NCI-H526 (cell line): ENCODE data around the gene SPR.
"Not testable (repeated sequence)": the region's sequence is repeated elsewhere in the genome, so short reads cannot be mapped to it uniquely, and the experiment has no call there.

Source experiments
- DNase-seq, 2 experiments: peaks; one replicate each; lab custom pipeline; 2025; lab: John Stamatoyannopoulos, UW

The SPR gene

DNA sequence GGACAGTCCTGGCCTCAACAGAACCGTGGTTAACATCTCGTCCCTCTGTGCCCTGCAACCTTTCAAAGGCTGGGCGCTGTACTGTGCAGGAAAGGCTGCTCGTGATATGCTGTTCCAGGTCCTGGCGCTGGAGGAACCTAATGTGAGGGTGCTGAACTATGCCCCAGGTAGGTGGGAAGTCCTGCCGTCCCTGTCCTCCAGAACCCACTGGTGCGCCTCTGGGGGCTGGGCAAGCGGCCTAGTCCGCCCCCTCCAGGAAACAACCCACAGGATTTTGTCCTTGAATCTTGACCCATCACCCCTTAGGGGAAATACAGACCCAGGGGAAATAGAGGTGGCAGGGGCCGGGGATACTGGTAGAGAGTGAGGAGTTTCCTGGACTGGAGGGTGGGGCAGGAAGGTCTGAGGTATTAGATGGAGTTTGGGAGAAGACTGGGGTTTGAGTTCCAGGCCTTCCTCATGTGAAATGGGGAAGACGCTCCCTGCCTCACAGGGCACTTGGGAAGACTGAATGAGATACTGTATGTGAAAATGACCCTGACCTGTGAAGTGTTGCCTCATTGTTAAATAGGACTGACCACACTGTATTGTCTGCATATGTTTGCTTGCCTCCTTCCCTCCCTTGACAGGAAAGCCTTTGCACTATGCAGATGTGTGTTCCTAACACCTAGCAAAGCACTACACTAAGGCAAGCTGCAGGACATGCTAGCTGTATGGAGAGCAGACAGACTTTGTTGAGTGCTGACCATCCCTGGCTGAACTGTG lies 1.4 kb downstream of the SPR start:
- DNase-seq: no peak

DNA sequence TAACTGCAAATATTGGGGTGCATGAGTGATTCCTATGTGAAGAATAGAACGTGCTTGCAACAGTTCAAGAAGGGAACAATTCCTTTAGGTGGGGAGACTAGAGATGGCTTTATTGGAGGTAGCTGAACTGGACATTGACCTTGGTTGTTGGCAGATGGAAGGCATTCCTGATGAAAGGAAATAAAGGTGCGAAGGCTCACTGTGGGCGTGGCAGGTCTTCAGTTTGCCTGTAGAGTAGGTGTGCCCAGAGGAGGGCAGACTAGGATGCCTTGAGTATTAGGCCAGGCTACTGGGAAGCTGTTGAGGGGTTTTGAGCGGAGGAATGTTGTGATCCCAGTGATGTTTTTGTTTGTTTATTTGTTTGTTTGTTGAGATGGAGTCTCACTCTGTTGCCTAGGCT lies 2.8 kb downstream of the SPR start:
- no peak for DNase-seq

GRCh38 chr2:72891091-72891818 lies 4.0 kb downstream of the SPR start:
- no peak for DNase-seq

GRCh38 chr2:72892506-72893173 lies 5.4 kb downstream of the SPR start:
- peak; percentile 45 to 80 for DNase-seq

GRCh38 chr2:72893594-72894319 lies 6.5 kb downstream of the SPR start:
- peak; percentile 46 to 85 for DNase-seq

- DNase-seq: no peak
Observed at GRCh38 chr2:72894514-72894913, 7.3 kb downstream of the SPR start.

- DNase-seq: no peak
Observed at GRCh38 chr2:72895154-72895553, 7.9 kb downstream of the SPR start.

DNA sequence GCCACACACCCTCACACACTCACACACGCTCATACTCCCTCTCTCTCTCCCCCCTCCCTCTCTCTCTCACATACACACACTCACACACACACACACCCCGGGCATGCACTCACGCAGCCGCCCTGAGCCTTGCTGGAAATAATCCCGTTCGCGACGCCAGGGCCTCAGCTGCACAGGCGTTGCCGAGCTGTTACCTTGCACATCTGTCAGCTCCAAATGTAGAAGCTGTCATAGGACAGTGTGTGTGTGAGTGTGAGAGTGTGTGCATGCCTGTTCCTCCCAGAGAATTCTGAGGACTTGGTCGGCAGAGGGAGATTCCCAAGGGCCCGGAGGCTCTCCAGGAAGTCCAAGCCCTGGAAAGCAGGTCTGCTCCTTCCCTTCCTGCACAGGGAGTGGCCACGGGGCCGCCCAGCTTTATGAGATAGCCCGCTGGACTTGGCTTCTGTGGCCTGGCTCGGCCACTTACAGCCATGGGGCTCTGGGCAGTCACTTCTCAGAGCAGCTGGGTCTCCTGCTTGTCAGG lies 8.6 kb downstream of the SPR start:
- DNase-seq: no peak

DNA sequence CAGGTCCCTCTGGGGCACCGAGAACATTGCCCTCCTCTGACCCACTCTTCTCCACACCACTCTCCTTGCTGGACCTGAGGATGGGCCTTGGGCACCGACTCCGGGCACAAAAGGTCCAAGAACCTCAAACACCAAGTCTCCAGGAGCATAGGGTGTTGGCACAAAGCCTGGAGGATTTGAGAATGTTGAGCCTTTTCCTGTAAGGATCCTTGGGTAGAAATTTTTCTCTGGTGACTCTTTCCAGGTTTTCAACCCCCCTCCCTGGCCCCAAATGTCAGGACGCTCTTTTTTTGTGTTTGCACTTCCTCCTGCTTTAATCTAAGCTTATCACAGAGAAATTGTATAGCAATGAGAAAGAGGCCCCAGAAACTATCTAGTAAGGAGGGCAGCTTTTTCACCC lies 9.2 kb downstream of the SPR start:
- DNase-seq: no peak

GRCh38 chr2:72897785-72898584 lies 10.8 kb downstream of the SPR start:
- DNase-seq: no peak

- no peak for DNase-seq
Observed at GRCh38 chr2:72898585-72898906, 11.3 kb downstream of the SPR start.

GRCh38 chr2:72900191-72900825 lies 13.1 kb downstream of the SPR start:
- no peak for DNase-seq

GRCh38 chr2:72901426-72901825 lies 14.2 kb downstream of the SPR start:
- no peak for DNase-seq

DNA sequence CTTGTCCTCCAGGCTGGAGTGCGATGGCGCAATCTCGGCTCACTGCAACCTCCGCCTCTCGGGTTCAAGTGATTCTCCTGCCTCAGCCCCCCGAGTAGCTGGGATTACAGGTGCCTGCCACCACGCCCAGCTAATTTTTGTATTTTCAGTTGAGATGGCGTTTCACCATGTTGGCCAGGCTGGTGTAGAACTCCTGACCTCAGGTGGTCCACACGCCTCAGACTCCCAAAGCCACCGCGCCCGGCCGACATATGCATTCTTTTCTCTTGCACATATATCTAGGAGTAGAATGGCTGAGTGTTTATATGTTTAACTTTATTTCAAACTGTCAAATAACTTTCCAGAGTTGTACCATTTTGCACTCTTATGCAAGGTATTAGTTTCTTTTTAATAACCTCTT lies 20.2 kb downstream of the SPR start:
- DNase-seq: not testable (repeated sequence)

DNA sequence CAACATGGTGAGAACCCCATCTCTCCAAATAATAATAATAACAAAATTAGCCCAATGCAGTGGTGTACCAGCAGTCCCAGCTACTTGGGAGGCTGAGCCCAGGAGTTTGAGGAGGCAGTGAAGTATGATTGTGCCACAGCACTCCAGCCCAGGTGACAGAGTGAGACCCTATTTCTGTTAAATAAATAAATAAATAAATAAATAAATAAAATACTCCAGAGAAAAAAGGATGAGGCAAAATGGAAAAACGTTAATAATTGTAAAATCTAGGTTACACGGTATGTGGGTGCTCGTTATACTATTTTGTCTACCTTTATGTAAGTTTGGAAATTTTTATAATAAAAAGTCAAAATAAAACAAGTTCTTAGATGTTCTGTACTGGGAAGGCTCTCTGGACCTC lies 21.5 kb downstream of the SPR start:
- no peak for DNase-seq

DNA sequence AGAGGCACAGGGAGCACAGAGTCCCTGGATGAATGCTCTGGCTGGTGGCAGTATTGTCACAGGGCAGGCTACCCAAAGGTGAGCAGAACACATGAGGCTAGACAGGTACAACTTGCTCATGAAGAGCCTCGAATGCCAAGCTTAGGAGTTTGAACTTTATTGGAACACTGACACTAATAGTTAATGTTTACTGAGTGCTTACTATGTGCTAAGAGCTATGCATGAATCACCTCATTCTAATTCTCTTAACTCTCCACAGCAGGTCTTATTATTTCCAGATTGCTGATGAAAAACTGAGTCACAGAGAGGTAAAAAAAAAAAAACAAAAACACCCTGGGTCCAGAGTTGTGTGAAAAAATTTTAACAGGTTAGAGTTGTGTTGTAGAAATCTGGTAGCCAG lies 24.0 kb downstream of the SPR start:
- no peak for DNase-seq

DNA sequence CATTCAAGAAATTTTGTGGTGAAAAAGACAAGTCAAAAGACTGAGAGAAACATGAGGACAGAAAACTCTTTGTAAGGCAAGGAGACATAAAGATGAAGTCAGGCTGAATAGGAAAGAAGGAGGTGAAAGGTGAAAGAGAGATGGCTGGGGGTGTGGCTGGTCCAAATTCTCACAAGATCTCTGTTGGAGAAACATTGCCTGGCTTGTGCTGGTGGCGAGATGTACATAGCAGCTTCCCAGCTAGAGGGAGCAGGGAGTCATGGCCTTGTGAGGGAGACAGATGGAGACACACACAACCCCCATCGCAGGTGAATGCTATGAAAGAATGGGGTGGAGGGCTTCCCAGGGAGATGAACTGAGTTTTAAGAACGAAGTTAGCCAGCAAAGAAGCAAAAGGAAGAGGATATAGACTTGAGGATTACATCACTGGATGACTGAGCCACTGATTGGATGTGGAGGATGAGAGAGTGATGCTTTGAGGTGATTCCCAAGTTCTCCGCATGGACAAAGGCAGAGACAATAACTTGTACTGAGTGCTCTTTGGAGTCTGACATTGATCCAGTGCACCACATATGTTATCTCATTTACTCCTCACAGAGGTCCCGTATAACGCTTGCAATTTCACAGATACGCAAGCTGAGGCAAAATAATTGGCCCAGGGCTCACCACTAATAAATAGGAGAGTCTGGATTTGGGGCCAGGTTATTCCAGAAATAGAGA lies 26.4 kb downstream of the SPR start:
- DNase-seq: peak in 1 of 2 experiments; percentile 10

- no peak for DNase-seq
Observed at GRCh38 chr2:72914206-72914559, 27.0 kb downstream of the SPR start.

DNA sequence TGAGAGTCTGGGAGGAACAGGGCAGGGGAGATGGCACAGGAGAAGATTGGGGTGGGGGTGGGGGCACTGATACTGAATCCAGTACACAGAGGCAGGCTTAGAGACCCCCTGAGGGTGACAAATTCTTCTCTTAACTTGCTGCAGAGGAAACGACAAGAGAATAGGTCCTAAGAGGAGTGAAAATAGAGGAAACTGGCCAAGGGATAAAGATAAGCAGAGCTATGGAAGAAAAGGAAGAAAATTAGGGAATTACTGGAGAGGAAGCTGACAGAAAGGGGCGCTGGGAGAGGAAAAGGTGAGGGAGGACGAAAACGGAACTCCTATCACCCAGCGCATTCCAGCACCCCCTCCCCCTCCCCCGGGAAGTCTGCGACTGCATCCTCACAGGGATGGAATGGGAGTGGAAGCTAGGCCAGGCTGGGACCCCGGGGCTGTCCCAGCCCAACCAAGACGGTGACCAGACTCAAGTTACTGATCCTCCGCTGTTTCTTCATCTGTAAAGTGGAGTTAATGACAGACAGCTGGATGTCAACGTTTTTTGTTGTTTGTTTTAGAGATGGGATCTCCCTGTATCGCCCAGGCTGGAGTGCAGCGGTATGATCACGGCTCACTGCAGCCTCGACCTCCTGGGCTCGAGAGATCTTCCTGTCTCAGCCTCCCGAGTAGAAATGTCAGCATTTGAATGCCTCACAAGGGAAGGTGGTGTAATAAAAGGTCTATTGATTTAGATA lies 27.5 kb downstream of the SPR start:
- peak in 1 of 2 experiments; percentile 29 for DNase-seq
